Brain microvascular endothelial cell (primary cell): ENCODE measurements around the gene POU6F2.

Experiments
- DNase-seq: peaks from one replicate; pipeline ENCODE4 v3.0.0-alpha.2; 2020
- H3K27ac ChIP-seq: fragments of 250-450 bp; sonication (Bioruptor Pico); 2 replicates; pipeline ENCODE4 v1.5.1; 2020; ENCODE audit warnings: mild to moderate bottlenecking, moderate library complexity
- H3K27me3 ChIP-seq: fragments of 250-450 bp; sonication (Bioruptor Pico); replicated peaks from 2 replicates; pipeline ENCODE4 v1.5.1; 2020; ENCODE audit warnings: mild to moderate bottlenecking
- H3K36me3 ChIP-seq: fragments of 250-450 bp; sonication (Bioruptor Pico); replicated peaks from 2 replicates; pipeline ENCODE4 v1.5.1; 2020; ENCODE audit warnings: mild to moderate bottlenecking
- H3K4me3 ChIP-seq: 2 replicates; pipeline ENCODE4 v1.5.1; 2011; ENCODE audit warnings: low read depth, mild to moderate bottlenecking, control low read depth, low read length, moderate library complexity
- CTCF ChIP-seq: IDR thresholded peaks from 2 replicates; pipeline ENCODE4 v1.5.1; 2011; ENCODE audit warnings: low read depth, mild to moderate bottlenecking, moderate library complexity, low read length, control low read depth, inconsistent platforms; ENCODE audit errors: missing control alignments
- in situ Hi-C: cut with HindIII; loops from 2 replicates; pipeline ENCODE4 v1.10.0; 2017; ENCODE audit warnings: low sequenced_read_pairs, low pct_ligation_motif_present

Gene POU6F2

DNA sequence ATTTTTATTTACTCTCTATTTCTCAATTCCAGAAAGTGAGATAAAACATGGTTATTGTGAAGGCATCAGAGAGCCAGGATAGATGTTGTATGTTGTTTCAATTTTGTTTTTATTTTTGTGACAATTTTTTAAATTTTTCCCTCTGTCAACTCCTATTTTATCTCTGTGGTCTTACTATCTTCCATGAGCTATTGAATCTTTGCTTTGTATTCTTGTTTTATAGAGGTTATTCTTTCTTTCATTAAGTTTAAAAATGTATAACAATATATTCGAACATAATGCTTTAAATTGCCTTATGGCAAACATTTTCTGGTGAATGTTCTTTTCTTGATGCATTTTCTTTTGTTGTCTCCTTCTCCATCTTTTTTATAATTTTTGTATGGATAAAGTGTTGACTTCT is 78.4 kb downstream of the POU6F2 start:
- DNase-seq: no peak
- TF ChIP-seq CTCF: no peak
- in situ Hi-C loops: no loop called here
- Histone ChIP-seq H3K4me3 (no peak overlapping the region), H3K27ac (no peak overlapping the region), H3K27me3 (no peaks in the 10 kb centered on the region), H3K36me3 (no peaks in the 10 kb centered on the region)

- H3K4me3 ChIP-seq: no peak overlapping the region
- H3K27me3 ChIP-seq: no peaks in the 10 kb centered on the region
- in situ Hi-C loops: no loop called here
- no peak for DNase-seq
- H3K36me3 ChIP-seq: no peaks in the 10 kb centered on the region
- no peak overlapping the region for H3K27ac ChIP-seq
- TF ChIP-seq CTCF: no peak
These were observed 85.1 kb downstream of the POU6F2 start for GRCh38 chr7:39062811-39063210.

DNA sequence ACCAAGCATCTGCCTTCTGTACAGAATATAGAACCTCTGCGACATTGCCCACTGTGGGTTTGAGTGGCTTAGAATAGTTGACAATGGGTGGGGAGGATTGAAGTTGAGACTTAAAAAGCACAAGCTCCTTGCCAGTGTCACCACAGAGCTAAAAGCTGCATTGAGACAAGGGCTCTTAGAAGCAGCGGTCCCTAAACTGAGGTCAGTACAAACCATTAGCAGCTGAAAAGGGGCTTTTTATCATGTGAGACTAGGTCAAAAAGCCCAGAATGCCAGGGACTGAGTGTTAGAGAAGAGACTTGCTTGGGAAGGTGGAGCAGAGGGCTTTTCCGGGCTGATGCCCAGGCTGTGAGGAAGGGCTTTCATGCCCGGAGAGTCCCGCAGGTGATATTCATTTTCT is 91.3 kb downstream of the POU6F2 start:
- TF ChIP-seq CTCF: no peak
- Histone ChIP-seq H3K4me3 (no peak overlapping the region), H3K27me3 (no peaks in the 10 kb centered on the region), H3K27ac (no peak overlapping the region), H3K36me3 (no peaks in the 10 kb centered on the region)
- no peak for DNase-seq
- in situ Hi-C loops: no loop called here

DNA sequence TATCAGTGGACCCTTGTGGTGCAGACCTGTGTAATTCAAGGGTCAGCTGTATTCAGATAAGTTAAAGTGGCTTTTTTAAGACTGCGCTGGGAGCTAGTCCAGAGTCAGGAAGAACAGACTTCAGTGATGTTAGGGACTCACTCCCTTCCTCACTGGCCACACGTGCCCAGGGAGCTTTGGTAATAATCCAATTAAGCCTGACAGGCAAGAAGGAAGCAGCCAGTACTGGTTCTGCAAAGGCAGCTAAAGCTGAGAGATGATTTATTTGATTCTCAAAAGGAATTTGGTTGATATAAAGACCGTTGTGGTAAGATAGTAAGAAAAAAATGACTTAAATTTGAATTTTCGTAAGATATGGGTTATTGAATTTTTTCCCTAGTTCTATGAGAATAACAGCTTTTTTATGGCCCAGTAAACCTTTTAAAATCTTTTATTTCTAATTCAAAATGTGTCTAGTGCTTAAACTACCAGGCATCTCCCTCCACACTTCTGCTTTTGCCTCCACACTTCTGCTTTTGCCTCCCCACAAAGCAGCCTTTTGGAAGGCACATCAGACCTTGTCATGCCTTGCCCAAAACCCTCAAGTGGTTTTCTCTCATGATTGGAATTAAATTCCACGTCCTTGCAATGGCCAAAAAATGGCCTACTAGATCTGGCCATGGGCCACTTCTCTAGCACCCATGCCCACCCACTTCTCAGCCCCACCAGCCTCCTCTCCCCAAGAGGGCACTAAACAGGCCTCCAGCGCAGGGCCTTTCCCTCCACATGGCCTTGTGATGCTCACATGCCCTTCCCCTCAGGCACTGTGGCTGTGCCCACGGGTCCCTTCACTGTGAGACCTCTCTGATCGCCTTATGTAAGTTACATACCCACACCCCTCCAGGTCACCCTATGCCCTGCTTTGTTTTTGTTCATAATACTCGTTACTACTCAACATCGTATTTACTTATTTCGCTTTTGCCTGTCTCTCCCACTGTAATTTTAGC is 92.5 kb downstream of the POU6F2 start:
- Histone ChIP-seq H3K27me3 (no peaks in the 10 kb centered on the region), H3K36me3 (no peaks in the 10 kb centered on the region), H3K4me3 (no peak overlapping the region), H3K27ac (no peak overlapping the region)
- no peak for TF ChIP-seq CTCF
- in situ Hi-C loops: no loop called here
- no peak for DNase-seq

DNA sequence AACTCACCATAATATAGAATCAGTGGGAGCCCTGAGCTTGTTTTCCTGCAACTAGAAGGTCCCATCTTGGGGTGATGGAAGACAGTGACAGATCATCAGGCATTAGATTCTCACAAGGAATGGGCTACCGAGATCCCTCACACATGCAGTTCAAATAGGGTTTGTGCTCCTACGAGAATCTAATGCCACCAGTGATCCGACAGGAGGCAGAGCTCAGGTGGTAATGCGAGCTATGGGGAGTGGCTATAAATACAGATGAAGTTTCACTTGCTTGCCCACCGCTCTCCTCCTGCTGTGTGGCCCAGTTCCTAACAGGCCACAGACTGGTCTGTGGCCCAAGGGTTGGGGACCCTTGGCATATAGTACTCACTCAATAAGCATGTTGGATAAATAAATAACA is 93.4 kb downstream of the POU6F2 start:
- Histone ChIP-seq H3K27ac (no peak overlapping the region), H3K36me3 (no peaks in the 10 kb centered on the region), H3K4me3 (no peak overlapping the region), H3K27me3 (no peaks in the 10 kb centered on the region)
- DNase-seq: no peak
- no peak for TF ChIP-seq CTCF
- in situ Hi-C loops: no loop called here

DNA sequence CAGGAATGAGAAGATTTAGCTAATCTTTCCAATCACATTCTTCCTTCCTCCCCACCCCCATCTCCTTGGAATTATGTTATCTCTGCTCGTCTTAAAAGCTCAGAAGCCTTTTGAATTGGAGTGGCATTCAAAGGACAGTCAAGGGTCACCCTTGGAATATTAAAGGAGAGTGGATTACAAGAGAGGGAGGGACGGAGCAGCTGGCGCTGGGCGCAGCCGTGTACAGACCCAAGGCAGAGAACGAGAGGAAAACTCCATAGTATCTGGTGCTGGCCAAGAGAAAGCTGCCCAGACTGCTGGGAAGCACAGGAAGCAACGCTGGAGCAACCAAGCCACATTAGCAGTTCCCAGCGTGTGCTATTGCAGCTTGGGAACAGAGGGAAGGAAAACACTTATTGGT is 95.7 kb downstream of the POU6F2 start:
- in situ Hi-C loops: no loop called here
- Histone ChIP-seq H3K4me3 (no peak overlapping the region), H3K27me3 (no peaks in the 10 kb centered on the region), H3K27ac (no peak overlapping the region), H3K36me3 (no peaks in the 10 kb centered on the region)
- TF ChIP-seq CTCF: no peak
- no peak for DNase-seq
